Measurements from ENCODE around the gene NUP93. TPM values are rescaled to one million over a fixed set of nuclear protein-coding genes. Genes with fewer than 3 reads are reported as not detected.
A peak's percentile ranks its signal among the peaks of the same experiment; 100 is the strongest.

The NUP93 gene
- total RNA-seq, 2 experiments from 2014 or later: 129 to 143 TPM

DNA sequence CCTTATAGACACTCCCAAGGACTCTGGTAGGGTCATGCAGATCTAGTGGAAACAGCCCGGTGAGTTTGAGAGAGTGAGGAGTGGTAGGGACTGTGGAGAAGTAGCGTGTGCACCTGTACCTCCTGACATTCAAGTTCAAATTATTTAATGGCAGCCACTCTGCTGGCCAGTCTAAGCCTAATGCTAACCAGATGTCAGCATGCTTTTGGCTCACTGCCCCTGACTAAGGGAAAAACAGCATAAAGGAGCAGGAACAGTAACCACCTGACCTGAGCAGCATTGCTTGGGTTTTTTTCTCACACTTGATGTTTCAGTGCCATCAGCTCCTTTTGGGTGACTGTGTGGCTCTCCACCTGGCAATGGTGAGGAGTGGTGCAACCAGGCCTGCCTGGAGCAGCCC, 111.3 kb downstream of the NUP93 start:
- no peaks in the 10 kb centered on the region for H3K9me3 Mint-ChIP-seq (ENCODE audit: insufficient read depth)
- H3K4me1 Mint-ChIP-seq (ENCODE audit: low read depth): peaks cover 5% of the 10 kb centered on the region
- CTCF ChIA-PET: interaction anchor here (1.1 to 1.5 kb wide), 2 partner anchors 27 to 48 kb away, joined by 3 read pairs; no protein-coding TSS in a partner anchor
- POLR2A ChIA-PET: no interaction called here
- ATAC-seq (no peak), DNase-seq (no peak)
- peak overlapping the region; percentile 10 for H3K27ac Mint-ChIP-seq
- H3K27me3 Mint-ChIP-seq (ENCODE audit: low read depth): no peaks in the 10 kb centered on the region
- peaks cover 64% of the 10 kb centered on the region for H3K36me3 Mint-ChIP-seq (ENCODE audit: low read depth)
- no peak overlapping the region for H3K4me3 Mint-ChIP-seq

GRCh38 chr16:56841659-56842058, 111.7 kb downstream of the NUP93 start:
- no peaks in the 10 kb centered on the region for H3K27me3 Mint-ChIP-seq (ENCODE audit: low read depth)
- peaks cover 2% of the 10 kb centered on the region for H3K4me1 Mint-ChIP-seq (ENCODE audit: low read depth)
- peaks cover 62% of the 10 kb centered on the region for H3K36me3 Mint-ChIP-seq (ENCODE audit: low read depth)
- CTCF ChIA-PET: interaction anchor here (1.1 to 1.5 kb wide), 2 partner anchors 26 to 49 kb away, joined by 3 read pairs; no protein-coding TSS in a partner anchor
- POLR2A ChIA-PET: no interaction called here
- ATAC-seq (no peak), DNase-seq (no peak)
- no peak overlapping the region for H3K27ac Mint-ChIP-seq
- H3K4me3 Mint-ChIP-seq: no peak overlapping the region
- H3K9me3 Mint-ChIP-seq (ENCODE audit: insufficient read depth): no peaks in the 10 kb centered on the region

- Mint-ChIP-seq H3K27me3 (ENCODE audit: low read depth) (no peaks in the 10 kb centered on the region), H3K36me3 (ENCODE audit: low read depth) (peaks cover 61% of the 10 kb centered on the region), H3K4me1 (ENCODE audit: low read depth) (peaks cover 5% of the 10 kb centered on the region), H3K4me3 (no peak overlapping the region), H3K27ac (no peak overlapping the region), H3K9me3 (ENCODE audit: insufficient read depth) (no peaks in the 10 kb centered on the region)
- ChIA-PET CTCF (interaction anchor here (1.0 to 1.5 kb wide), 3 partner anchors 17 to 49 kb away, joined by 3 read pairs; no protein-coding TSS in a partner anchor), POLR2A (no interaction called here)
- DNase-seq: no peak
- no peak for ATAC-seq
These were observed 112.2 kb downstream of the NUP93 start for GRCh38 chr16:56842133-56842532.

DNA sequence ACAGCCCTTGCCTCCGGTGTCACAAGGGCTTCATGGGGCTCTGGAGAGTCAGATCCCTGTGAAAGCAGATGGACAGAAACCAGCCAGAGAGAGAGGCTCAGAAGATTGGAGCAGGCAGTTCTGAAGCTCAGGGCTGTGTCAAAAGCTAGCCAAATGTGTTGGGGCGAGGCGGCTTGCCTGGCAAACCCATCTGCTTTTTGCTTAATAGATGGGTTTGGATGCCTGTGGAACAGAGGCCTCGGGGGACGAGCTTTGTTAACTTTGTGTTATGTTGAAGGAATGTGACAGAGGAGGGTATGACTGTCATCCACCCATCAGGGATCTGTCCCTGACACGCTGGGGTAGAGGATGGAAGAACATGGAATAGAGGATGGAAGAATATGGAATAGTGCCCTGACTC, 114.1 kb downstream of the NUP93 start:
- no peak overlapping the region for H3K27ac Mint-ChIP-seq
- CTCF ChIA-PET: interaction anchor here (1.2 kb wide), 1 partner anchor 10 kb away, joined by 3 read pairs; no protein-coding TSS in a partner anchor
- H3K27me3 Mint-ChIP-seq (ENCODE audit: low read depth): no peaks in the 10 kb centered on the region
- ATAC-seq: no peak
- H3K4me3 Mint-ChIP-seq: no peak overlapping the region
- H3K9me3 Mint-ChIP-seq (ENCODE audit: insufficient read depth): peaks cover 3% of the 10 kb centered on the region
- H3K4me1 Mint-ChIP-seq (ENCODE audit: low read depth): peaks cover 23% of the 10 kb centered on the region
- POLR2A ChIA-PET: no interaction called here
- no peak for DNase-seq
- H3K36me3 Mint-ChIP-seq (ENCODE audit: low read depth): peaks cover 63% of the 10 kb centered on the region

- no peaks in the 10 kb centered on the region for H3K27me3 Mint-ChIP-seq (ENCODE audit: low read depth)
- peak overlapping the region; percentile 47 for H3K27ac Mint-ChIP-seq
- ChIA-PET POLR2A (no interaction called here), CTCF (interaction anchor here (0.8 to 11.8 kb wide), 6 partner anchors 10 to 340 kb away, joined by 3 to 96 read pairs (median 4); partner anchors contain the start of gene SLC12A3)
- peaks cover 3% of the 10 kb centered on the region for H3K9me3 Mint-ChIP-seq (ENCODE audit: insufficient read depth)
- ATAC-seq (peak; percentile 44), DNase-seq (no peak)
- H3K4me1 Mint-ChIP-seq (ENCODE audit: low read depth): peaks cover 45% of the 10 kb centered on the region
- H3K36me3 Mint-ChIP-seq (ENCODE audit: low read depth): peaks cover 40% of the 10 kb centered on the region
- no peak overlapping the region for H3K4me3 Mint-ChIP-seq
These were observed 117.4 kb downstream of the NUP93 start for GRCh38 chr16:56847173-56847910.

DNA sequence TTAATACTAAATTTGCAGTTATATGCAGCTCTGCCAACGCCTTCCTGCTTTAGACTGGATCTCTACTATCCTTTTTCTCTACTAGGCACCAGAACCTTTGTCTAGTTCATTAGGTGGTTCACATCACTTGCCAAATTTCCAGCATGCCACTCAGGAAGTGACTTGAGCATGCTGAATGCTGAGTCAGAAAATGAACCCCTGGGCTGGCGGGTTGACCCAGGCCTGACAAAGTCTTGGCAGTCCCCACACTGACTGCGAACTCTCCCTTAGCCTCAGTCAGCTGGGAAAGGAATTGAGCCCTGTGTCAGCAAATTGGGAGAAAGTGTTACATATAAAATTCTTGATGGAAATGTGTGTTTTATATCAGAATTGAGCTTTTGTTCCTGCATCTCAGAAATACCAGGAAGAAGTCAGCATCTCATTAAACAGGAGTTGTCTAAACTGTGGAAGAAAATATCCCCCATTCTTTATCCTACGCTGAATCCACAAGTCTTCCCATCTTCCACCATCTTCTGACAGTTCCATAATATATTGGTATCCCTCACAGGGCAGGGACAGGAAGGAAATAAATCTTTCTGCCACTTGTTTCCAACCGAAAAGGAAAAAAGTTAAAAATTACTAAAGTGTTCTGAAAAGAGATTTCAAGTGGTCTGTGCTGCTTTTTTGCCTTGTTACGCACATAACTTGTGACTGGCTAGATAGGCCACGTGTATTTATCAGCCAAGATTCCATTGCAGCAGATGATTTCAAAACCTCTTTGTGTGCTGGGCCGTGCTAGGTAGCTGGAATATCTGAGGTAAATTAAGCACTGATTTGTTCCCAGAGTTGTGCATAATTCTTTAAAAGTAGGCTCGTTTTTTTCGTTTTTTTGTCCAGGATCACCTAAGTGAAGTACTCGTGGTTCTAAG, 118.4 kb downstream of the NUP93 start:
- H3K4me1 Mint-ChIP-seq (ENCODE audit: low read depth): peaks cover 45% of the 10 kb centered on the region
- no peaks in the 10 kb centered on the region for H3K27me3 Mint-ChIP-seq (ENCODE audit: low read depth)
- ChIA-PET CTCF (interaction anchor here (0.8 to 11.8 kb wide), 9 partner anchors 9 to 341 kb away, joined by 3 to 96 read pairs (median 3); partner anchors contain the start of gene SLC12A3), POLR2A (no interaction called here)
- peaks cover 33% of the 10 kb centered on the region for H3K36me3 Mint-ChIP-seq (ENCODE audit: low read depth)
- ATAC-seq (no peak), DNase-seq (no peak)
- H3K9me3 Mint-ChIP-seq (ENCODE audit: insufficient read depth): peaks cover 3% of the 10 kb centered on the region
- H3K27ac Mint-ChIP-seq: no peak overlapping the region
- no peak overlapping the region for H3K4me3 Mint-ChIP-seq

DNA sequence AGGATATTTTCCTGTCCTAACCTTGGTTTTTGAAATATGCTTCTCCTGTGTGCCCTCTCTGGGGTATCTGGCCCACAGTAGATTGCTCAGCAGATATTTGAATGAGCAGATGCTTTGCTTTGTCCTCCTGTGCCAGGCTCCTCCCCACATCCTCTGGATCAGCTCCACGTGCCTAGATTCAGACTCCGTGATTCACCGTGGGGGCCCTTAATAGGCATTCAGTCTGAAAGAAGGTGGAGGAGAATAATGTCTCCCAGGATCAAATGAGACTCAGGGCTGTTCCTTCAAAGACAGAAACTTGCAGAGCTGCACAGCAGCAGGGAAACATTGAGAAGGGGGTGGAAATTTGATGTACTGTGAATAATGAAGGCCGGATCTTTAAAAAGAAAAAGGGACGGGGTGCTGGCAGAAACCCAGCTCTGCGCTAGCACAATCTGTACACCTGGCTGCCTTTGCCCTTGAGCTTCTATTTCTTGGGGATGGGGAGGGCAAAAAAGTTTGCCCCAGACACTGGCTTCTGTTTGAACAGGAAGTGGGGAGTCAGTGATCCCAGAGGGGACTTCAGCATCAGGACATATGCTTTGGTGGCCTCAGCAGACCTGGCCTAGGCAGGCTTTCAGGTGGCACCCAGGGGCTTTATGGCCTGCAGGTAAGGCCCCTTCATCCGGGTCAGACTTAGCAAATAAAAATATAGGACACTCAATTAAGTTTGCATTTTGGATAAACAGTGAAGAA, 119.2 kb downstream of the NUP93 start:
- no peak for DNase-seq
- POLR2A ChIA-PET: no interaction called here
- H3K36me3 Mint-ChIP-seq (ENCODE audit: low read depth): peaks cover 28% of the 10 kb centered on the region

DNA sequence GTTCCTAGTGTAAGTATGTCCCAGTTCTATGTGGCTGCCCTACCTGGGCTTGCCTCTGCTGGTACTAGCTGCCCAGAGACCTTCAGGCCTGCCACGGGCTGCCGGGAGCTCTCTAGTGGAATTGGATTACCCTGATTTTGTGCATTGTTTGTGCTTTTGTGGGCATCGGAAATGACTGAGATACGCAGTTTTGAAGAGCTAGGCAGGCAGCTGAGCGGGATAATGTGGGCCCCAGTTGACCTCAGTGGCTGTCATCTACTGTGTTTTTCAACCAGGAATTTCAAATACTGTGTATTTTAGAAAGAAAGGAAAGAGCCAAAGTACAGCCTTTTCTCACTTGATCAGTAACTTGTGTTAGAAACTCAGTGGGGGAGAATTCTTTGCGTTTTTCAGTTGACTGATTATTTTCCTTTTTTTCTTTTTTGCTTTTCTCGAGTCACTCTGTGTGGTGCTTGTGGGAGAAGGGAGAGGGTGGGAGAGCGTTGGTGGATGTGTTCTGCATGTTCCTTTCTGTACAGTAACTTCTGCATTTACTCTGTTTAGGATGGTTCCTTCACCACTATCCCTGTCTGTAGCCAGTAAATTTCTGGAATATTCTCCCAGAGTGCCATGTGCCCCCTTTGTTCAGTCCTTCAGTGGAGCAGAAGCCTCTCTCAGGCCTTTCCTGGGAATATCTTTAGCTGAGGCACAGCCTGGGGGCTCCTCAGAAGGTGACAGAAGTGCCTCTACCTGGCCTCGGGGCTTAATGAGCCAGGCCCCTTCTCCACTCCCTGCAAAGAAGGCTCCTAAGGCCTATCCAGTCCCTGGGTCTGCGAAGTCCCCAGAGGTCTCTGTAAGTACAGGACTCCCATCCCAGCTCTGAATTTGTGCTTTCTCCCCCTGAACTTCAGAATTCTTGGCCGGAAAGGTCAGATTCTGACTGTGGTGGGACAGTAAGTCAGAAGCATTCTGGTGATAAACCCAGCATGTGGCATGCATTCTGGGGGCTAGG, 120.1 kb downstream of the NUP93 start:
- Mint-ChIP-seq H3K36me3 (ENCODE audit: low read depth) (peaks cover 27% of the 10 kb centered on the region), H3K9me3 (ENCODE audit: insufficient read depth) (peaks cover 3% of the 10 kb centered on the region), H3K27ac (peak overlapping the region; percentile 10), H3K27me3 (ENCODE audit: low read depth) (no peaks in the 10 kb centered on the region), H3K4me1 (ENCODE audit: low read depth) (peaks cover 45% of the 10 kb centered on the region), H3K4me3 (no peak overlapping the region)
- no peak for DNase-seq
- ChIA-PET CTCF (interaction anchor here (0.7 to 11.8 kb wide), 7 partner anchors 10 to 273 kb away, joined by 3 to 96 read pairs (median 5); partner anchors contain the start of gene SLC12A3), POLR2A (no interaction called here)
- ATAC-seq: no peak

More for the DNA sequence above, 119.2 kb downstream of the NUP93 start:
- ATAC-seq: no peak
- no peaks in the 10 kb centered on the region for H3K27me3 Mint-ChIP-seq (ENCODE audit: low read depth)
- no peak overlapping the region for H3K27ac Mint-ChIP-seq
- H3K4me1 Mint-ChIP-seq (ENCODE audit: low read depth): peaks cover 45% of the 10 kb centered on the region
- no peak overlapping the region for H3K4me3 Mint-ChIP-seq
- CTCF ChIA-PET: interaction anchor here (0.7 to 11.8 kb wide), 7 partner anchors 8 to 120 kb away, joined by 3 to 96 read pairs (median 3); partner anchors contain the start of gene SLC12A3
- peaks cover 3% of the 10 kb centered on the region for H3K9me3 Mint-ChIP-seq (ENCODE audit: insufficient read depth)

DNA sequence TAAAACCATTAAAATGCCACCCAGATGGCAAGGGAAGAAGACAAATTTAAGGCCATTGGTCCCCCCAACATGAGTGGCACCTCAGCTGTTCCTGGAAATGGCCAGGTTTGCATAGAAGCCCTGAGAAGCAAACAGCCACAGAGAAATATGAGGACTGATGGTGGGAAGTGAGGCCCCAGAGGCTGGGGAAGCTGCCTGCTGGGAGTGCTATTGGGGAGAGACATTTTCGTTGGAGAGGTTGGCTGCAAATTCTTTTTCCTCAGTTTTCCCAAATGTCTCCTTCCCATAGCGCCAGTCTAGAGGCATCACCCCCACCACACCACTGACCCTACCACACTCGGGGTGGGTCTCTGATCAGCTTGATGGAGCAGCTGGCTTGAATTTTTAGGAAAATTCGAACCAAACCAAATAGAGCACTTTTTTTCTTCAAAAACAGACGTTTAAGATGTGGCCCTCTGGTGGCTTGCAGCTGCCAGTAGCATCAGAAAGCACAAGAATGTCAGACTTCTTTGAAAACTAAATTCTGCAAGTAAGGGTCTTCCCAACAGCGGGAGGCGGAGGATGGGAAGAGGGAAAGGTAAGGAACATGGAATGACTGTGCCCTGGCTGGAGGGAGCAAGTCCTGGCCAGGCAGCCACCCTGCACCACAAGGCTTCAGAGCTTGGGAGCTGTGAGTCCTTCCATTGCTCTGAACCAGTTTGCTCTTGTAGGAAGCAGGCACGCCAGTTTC, 121.9 kb downstream of the NUP93 start:
- DNase-seq (no peak), ATAC-seq (no peak)
- H3K4me3 Mint-ChIP-seq: no peak overlapping the region
- H3K27ac Mint-ChIP-seq: no peak overlapping the region
- H3K4me1 Mint-ChIP-seq (ENCODE audit: low read depth): peaks cover 42% of the 10 kb centered on the region
- no peaks in the 10 kb centered on the region for H3K27me3 Mint-ChIP-seq (ENCODE audit: low read depth)
- peaks cover 3% of the 10 kb centered on the region for H3K9me3 Mint-ChIP-seq (ENCODE audit: insufficient read depth)
- CTCF ChIA-PET: interaction anchor here (0.6 to 11.8 kb wide), 16 partner anchors 8 to 334 kb away, joined by 3 to 96 read pairs (median 4); partner anchors contain the start of gene SLC12A3
- POLR2A ChIA-PET: interaction anchor here (1.5 kb wide), 1 partner anchor 109 kb away, joined by 3 read pairs; no protein-coding TSS in a partner anchor
- peaks cover 18% of the 10 kb centered on the region for H3K36me3 Mint-ChIP-seq (ENCODE audit: low read depth)

GRCh38 chr16:56852401-56852730, 122.4 kb downstream of the NUP93 start:
- H3K4me3 Mint-ChIP-seq: no peak overlapping the region
- peaks cover 3% of the 10 kb centered on the region for H3K9me3 Mint-ChIP-seq (ENCODE audit: insufficient read depth)
- ChIA-PET CTCF (interaction anchor here (0.6 to 11.8 kb wide), 10 partner anchors 13 to 144 kb away, joined by 3 to 96 read pairs (median 3); partner anchors contain the start of gene SLC12A3), POLR2A (interaction anchor here (1.5 kb wide), 1 partner anchor 110 kb away, joined by 3 read pairs; no protein-coding TSS in a partner anchor)
- no peak for DNase-seq
- no peak overlapping the region for H3K27ac Mint-ChIP-seq
- H3K27me3 Mint-ChIP-seq (ENCODE audit: low read depth): no peaks in the 10 kb centered on the region
- ATAC-seq: no peak
- peaks cover 38% of the 10 kb centered on the region for H3K4me1 Mint-ChIP-seq (ENCODE audit: low read depth)
- peaks cover 14% of the 10 kb centered on the region for H3K36me3 Mint-ChIP-seq (ENCODE audit: low read depth)

Data from activated CD8-positive, alpha-beta T cell treated with anti-CD3 and anti-CD28 coated beads, Interleukin-2, amount 10 ng/mL, durations not matched to agents 7 days and 5 days (primary cell).